HG02852 (cell line): ENCODE results near the gene BDP1.
A peak's percentile ranks its signal among the peaks of the same experiment; 100 is the strongest.
"Not testable (repeated sequence)": the region's sequence is repeated elsewhere in the genome, so short reads cannot be mapped to it uniquely, and the experiment has no call there.

Source experiments
- ATAC-seq: cut with Tn5 transposase; IDR thresholded peaks from one replicate; pipeline ENCODE4 v1.9.1; 2021; ENCODE audit warnings: mild to moderate bottlenecking, moderate library complexity; ENCODE audit not compliant: unreplicated experiment

BDP1 gene

GRCh38 chr5:71455427-71456361 is at the start of gene BDP1:
Gene BDP1, plus strand, starts transcription at chr5:71455651. Its CDS starts 227 bp downstream, at chr5:71455878.
- ATAC-seq: peak; percentile 95

- ATAC-seq: not testable (repeated sequence)
Observed at GRCh38 chr5:71410088-71410487, 45.4 kb upstream of the BDP1 start.

- not testable (repeated sequence) for ATAC-seq
Observed at GRCh38 chr5:71415626-71416025, 39.8 kb upstream of the BDP1 start.

GRCh38 chr5:71418026-71418425 is 37.4 kb upstream of the BDP1 start:
- not testable (repeated sequence) for ATAC-seq

- not testable (repeated sequence) for ATAC-seq
Observed at GRCh38 chr5:71421278-71421677, 34.2 kb upstream of the BDP1 start.

GRCh38 chr5:71423896-71424295 is 31.6 kb upstream of the BDP1 start:
- not testable (repeated sequence) for ATAC-seq

- ATAC-seq: not testable (repeated sequence)
Observed at GRCh38 chr5:71426686-71427474, 28.6 kb upstream of the BDP1 start.

- ATAC-seq: not testable (repeated sequence)
Observed at GRCh38 chr5:71432410-71432809, 23.0 kb upstream of the BDP1 start.

- ATAC-seq: not testable (repeated sequence)
Observed at GRCh38 chr5:71434825-71435224, 20.6 kb upstream of the BDP1 start.

GRCh38 chr5:71441564-71441963 is 13.9 kb upstream of the BDP1 start:
- ATAC-seq: not testable (repeated sequence)

- not testable (repeated sequence) for ATAC-seq
Observed at GRCh38 chr5:71443891-71444290, 11.6 kb upstream of the BDP1 start.

- not testable (repeated sequence) for ATAC-seq
Observed at GRCh38 chr5:71445015-71445414, 10.4 kb upstream of the BDP1 start.

GRCh38 chr5:71445523-71446152 is 9.8 kb upstream of the BDP1 start:
- not testable (repeated sequence) for ATAC-seq

GRCh38 chr5:71446540-71447216 is 8.8 kb upstream of the BDP1 start:
- peak; percentile 20 for ATAC-seq

- peak; percentile 92 for ATAC-seq
Observed at GRCh38 chr5:71447218-71447808, 8.1 kb upstream of the BDP1 start.

- no peak for ATAC-seq
Observed at GRCh38 chr5:71452876-71453275, 2.6 kb upstream of the BDP1 start.

- ATAC-seq: no peak
Observed at GRCh38 chr5:71454913-71455312, 538 bp upstream of the BDP1 start.

GRCh38 chr5:71456362-71456743 is 902 bp downstream of the BDP1 start:
- ATAC-seq: no peak

GRCh38 chr5:71457106-71457505 is 1.7 kb downstream of the BDP1 start:
- no peak for ATAC-seq

- ATAC-seq: no peak
Observed at GRCh38 chr5:71460693-71461092, 5.2 kb downstream of the BDP1 start.
